GM19372 (cell line): ENCODE results near the gene MUC5AC.
"Not testable (repeated sequence)": the region's sequence is repeated elsewhere in the genome, so short reads cannot be mapped to it uniquely, and the experiment has no call there.

ENCODE experiments used
- ATAC-seq: cut with Tn5 transposase; IDR thresholded peaks from one replicate; pipeline ENCODE4 v1.9.1; 2021; ENCODE audit warnings: mild to moderate bottlenecking, low read depth, moderate library complexity; ENCODE audit not compliant: unreplicated experiment

MUC5AC gene

DNA sequence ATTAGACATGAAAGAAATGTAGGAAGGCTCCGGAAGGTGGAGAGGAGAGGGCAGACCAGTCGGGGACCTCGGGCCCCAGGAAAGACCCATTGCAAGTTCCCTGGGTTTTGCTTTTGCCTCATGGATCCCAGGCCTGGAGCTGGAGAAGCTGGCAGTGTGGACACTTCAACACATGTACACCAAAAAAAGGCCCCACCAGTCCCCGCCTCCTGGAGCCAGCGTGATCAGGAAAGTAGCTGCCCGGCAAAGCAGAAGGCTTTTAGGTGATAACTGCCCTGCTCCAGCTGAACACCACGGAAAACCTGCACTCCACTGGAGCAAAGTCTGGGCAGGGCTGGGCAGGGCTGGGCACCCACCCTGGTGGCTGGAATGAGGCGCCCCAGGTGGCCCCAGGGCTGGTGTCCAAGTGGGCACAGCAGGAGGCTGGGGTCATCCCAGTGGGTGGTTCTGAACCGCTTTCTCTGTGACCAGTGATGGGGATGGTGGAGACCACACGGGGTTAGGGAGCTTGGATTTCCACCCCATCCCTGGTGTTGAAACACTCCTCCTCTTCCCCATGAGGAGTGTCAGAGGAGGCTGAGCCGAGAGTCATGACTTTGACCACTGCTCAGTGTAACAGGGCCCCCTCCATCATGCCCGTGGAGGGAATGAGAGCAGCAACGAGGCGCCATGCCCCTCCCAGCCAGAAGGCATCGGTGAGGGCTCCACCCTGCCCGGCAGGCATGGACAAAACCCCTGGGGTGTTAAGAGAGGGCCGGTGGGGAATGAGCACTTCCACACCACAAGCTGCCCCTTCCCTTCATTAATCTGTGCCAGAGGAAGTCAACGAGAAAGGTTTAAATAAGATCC is 16.9 kb upstream of the MUC5AC start:
- no peak for ATAC-seq

- ATAC-seq = no peak
These were observed 11.4 kb upstream of the MUC5AC start for GRCh38 chr11:1146365-1146764.

DNA sequence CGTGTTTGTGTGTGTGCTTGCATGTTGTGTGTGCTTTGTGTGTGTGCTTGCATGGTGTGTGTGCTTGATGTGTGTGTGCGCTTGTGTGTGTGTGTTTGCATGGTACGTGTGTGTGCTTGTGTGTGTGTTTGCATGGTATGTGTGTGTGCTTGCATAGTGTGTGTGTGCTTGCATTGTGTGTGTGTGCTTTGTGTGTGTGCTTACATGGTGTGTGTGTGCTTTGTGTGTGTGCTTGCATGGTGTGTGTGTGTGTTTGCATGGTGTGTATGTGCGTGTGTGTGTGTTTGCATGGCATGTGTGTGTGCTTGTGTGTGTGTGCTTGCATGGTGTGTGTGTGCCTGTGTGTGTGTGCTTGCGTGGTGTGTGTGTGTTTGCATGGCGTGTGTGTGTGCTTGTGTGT is 10.0 kb upstream of the MUC5AC start:
- ATAC-seq = no peak

- no peak for ATAC-seq
These were observed 9.0 kb upstream of the MUC5AC start for GRCh38 chr11:1148752-1149180.

GRCh38 chr11:1149545-1149944 is 8.2 kb upstream of the MUC5AC start:
- no peak for ATAC-seq

GRCh38 chr11:1150116-1150515 is 7.6 kb upstream of the MUC5AC start:
- no peak for ATAC-seq

DNA sequence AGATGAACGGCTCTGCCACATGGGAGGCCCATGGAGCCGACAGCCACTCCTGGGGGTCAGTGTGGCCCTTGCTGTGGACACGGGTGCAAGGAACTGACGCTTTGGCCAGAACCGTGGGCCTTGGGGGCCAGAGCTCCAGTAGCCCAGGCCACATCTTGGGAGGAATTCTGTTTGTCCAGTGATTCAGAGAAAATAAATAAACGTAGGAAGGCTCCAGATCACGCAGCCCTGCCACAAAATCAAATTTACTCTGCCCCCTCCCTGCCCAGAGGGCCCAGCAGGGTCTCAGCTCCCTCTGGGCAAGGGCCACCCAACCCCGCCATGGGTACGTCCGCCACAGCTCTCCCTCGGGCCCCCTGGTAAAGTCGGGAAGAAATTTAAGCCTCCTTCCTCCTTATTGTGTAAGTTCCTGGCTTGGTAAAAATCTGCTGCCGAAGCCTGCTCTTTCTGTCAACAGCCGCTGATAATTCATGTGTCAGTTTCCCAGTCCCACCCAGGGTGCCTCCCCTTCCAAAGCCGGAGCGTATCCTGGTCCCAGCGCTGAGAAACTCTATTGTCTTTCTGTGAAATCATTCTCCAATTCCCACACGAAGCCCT is 6.9 kb upstream of the MUC5AC start:
- ATAC-seq = no peak

DNA sequence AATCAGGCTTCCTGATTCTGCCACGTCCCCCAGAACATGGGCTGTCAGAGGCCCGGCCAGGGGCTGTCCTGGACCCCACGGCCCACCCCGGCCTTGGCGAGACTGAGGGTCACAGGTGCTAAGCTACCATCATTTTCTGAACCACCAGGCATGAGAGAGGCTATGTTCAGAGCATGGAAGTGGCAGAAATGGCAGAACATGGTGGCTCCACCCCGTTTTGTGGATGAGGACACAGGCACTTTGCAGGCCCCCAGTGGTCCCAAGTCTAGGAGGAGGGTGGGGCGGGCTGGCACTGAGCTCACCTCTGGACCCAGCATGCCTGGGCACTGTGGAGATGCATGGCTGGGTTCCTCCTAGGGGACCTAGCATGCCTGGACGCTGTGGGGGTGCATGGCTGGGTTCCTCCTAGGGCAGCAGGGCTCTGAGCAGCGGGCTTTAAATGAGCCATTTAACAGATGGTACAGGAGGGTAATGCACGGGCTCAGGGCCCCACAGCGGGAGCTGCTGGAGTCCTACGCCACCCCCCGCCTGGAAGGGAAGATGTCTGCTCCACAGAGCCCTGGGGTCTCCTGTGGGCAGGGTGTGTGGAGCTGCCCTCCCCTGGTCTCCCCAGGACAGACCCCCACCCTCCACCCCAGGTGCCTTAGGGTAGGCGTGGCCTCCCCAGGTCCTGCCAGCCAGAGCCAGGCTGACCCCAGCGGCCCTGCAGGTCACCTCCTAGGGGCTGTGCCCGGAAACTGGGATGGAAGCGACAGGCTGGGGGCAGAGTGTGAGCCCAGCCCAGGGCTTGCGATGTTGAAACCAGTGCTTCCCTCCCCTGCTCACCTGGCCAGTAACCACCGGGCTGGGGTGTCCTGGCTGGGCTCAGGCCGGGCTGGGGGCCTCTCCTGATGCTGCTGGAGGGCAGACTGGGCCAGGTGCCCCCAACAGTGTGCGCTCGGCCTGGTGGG is 6.1 kb upstream of the MUC5AC start:
- ATAC-seq = no peak

GRCh38 chr11:1152316-1153104 is 5.2 kb upstream of the MUC5AC start:
- no peak for ATAC-seq

DNA sequence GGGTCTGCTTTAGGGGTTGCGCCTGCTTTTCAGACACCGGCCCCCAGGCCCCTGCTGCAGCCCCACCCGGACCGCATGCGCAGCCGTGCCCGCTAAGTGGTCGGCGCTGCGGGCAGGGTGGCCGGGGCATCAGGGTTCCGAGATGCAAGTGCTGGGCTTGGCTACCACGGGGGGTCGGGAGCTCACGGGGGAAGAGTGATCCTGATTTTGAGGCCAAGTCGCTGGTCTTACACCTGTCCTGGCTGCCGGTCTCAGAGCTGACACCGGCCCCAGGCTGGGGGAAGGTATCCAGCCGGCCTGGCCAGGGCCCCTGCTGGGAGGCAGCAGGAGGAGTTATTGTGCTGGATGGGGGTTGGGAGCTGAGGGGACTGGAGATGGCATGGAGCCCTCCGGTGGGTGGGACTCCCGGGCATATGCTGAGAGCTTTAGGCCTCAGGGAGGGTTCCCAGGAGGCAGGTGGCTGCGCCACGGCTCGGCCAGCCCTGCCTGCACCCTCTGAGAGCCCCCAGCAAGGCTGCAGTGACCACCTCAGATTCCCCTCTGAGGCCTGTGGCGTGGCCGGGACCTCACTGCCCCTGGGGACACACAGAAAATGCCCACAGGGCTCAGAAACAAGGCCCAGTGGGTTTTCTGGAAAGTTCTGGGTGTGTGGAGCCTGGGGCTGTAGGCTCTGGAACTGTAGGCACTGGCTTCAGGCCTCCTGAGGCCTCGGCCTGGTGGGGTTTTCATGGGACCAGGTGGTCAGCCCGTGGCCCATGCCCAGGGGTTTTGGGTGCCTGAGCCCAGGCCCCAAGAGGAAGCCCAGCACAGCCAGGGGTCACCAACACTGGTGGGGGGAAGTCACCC is 4.4 kb upstream of the MUC5AC start:
- ATAC-seq = no peak

GRCh38 chr11:1153951-1154493 is 3.7 kb upstream of the MUC5AC start:
- ATAC-seq = no peak

DNA sequence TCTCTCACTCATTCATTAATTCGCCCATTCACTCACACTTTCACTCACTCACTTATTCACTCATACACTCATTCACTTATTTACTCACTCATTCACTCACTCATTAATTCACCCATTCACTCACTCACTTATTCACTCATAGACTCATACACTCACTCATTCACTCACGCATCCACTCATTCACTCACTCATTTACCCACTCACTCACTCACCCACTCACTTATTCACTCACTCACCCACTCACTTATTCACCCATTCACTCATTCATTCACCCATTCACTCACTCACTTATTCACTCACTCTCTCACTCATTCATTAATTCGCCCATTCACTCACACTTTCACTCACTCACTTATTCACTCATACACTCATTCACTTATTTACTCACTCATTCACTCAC is 3.1 kb upstream of the MUC5AC start:
- not testable (repeated sequence) for ATAC-seq

DNA sequence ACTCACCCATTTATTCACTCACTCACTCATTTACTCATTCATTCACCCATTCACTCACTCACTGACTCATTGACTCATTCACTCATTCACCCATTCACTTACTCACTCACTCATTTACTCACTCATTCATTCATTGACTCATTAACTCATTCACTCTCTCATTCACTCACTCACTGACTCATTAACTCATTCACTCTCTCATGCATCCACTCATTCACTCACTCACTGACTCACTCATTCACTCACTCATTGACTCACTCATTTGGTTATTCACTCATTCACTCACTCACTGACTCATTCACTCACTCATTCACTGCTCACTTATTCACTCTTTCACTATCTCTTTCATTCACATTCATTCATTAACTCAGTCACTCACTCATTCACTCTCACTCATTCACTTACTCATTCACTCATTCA is 2.5 kb upstream of the MUC5AC start:
- no peak for ATAC-seq

- no peak for ATAC-seq
These were observed 1.0 kb upstream of the MUC5AC start for GRCh38 chr11:1156506-1157340.

GRCh38 chr11:1157341-1157644 is 460 bp upstream of the MUC5AC start:
- no peak for ATAC-seq

DNA sequence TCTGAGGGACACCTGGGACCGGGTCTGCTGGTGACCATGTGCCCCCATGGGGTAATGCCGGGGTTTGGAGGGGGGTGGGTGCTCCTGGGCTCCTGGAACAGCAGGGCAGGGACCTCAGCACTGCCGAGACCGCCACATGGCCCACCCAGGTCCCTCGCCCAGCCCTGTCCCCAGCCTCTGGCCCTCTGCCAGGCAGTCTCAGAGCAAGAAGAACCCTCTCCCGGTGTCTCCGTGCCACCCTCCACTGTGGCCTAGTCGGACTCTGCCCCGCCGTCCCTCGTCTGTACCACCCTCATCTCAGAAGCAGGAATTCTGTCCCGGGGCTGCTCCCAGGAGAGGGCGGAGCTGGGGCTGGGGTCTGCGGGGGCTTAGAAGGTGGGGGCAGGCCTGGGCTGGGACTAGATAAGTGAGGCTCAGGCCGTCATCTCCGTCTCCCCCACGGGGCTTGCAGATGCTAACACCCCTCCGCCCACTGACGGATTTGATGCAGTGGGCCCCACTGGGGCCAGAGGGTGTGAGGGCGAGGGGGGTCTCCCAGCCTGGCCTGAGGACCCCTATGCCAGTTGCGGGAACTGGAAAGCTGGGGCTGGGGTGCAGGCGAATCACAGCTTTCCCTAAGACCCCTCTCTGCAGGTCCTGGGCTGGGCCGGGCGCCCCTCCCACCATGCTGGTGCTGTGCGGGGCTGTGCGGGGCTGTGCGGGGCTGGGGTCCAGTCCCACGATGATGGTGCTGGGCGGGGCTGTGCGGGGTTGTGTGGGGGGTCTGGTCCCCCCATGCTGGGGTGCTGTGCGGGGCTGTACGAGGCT is 1.1 kb downstream of the MUC5AC start:
- no peak for ATAC-seq

GRCh38 chr11:1159488-1160220 is 1.9 kb downstream of the MUC5AC start:
- ATAC-seq = not testable (repeated sequence)
